OCI-LY3 (cell line): Measurements from ENCODE around the gene MPPED1.

Experiments used
- CTCF ChIP-seq: fragments of 200-600, 300-600 bp; sonication (generic); IDR thresholded peaks from 2 replicates; pipeline ENCODE4 v1.5.1; 2014; ENCODE audit warnings: antibody characterized with exemption, low read length, low read depth
- EZH2phosphoT487 ChIP-seq: fragments of 200-600 bp; shearing (Covaris generic); IDR thresholded peaks from 2 replicates; pipeline ENCODE4 v1.6.1; 2018; ENCODE audit warnings: antibody characterized with exemption, mixed run types, low read depth

- TF ChIP-seq CTCF = no peak
- no peak for TF ChIP-seq EZH2phosphoT487
Observed at GRCh38 chr22:43482318-43482625, 70.5 kb downstream of the MPPED1 start.
